GM18867 (cell line): Measurements from ENCODE around the gene FARP1.
"Not testable (repeated sequence)": the region's sequence is repeated elsewhere in the genome, so short reads cannot be mapped to it uniquely, and the experiment has no call there.

ENCODE experiments used
- ATAC-seq: cut with Tn5 transposase; IDR thresholded peaks from one replicate; pipeline ENCODE4 v1.9.1; 2021; ENCODE audit warnings: mild to moderate bottlenecking, moderate library complexity; ENCODE audit not compliant: unreplicated experiment

FARP1 gene

GRCh38 chr13:98258226-98258625 lies 115.3 kb downstream of the FARP1 start:
- no peak for ATAC-seq

- ATAC-seq, result no peak
These were observed 117.7 kb downstream of the FARP1 start for GRCh38 chr13:98260357-98261164.

GRCh38 chr13:98261165-98261702 lies 118.3 kb downstream of the FARP1 start:
- ATAC-seq, result no peak

- no peak for ATAC-seq
These were observed 119.4 kb downstream of the FARP1 start for GRCh38 chr13:98262292-98262691.

- no peak for ATAC-seq
These were observed 120.9 kb downstream of the FARP1 start for GRCh38 chr13:98263841-98264240.

GRCh38 chr13:98264877-98265276 lies 122.0 kb downstream of the FARP1 start:
- ATAC-seq, result no peak

GRCh38 chr13:98265692-98266551 lies 123.0 kb downstream of the FARP1 start:
- ATAC-seq, result no peak

- peak; percentile 89 for ATAC-seq
These were observed 124.4 kb downstream of the FARP1 start for GRCh38 chr13:98267080-98267912.

- ATAC-seq, result no peak
These were observed 126.5 kb downstream of the FARP1 start for GRCh38 chr13:98269386-98269785.

- ATAC-seq, result no peak
These were observed 127.9 kb downstream of the FARP1 start for GRCh38 chr13:98270819-98271218.

GRCh38 chr13:98271646-98272045 lies 128.8 kb downstream of the FARP1 start:
- not testable (repeated sequence) for ATAC-seq

GRCh38 chr13:98272549-98272948 lies 129.7 kb downstream of the FARP1 start:
- no peak for ATAC-seq

GRCh38 chr13:98273067-98273823 lies 130.4 kb downstream of the FARP1 start:
- no peak for ATAC-seq

GRCh38 chr13:98273824-98274742 lies 131.2 kb downstream of the FARP1 start:
- no peak for ATAC-seq

- no peak for ATAC-seq
These were observed 132.1 kb downstream of the FARP1 start for GRCh38 chr13:98274921-98275487.

- no peak for ATAC-seq
These were observed 132.8 kb downstream of the FARP1 start for GRCh38 chr13:98275681-98276171.

- no peak for ATAC-seq
These were observed 133.6 kb downstream of the FARP1 start for GRCh38 chr13:98276486-98276885.

- ATAC-seq, result no peak
These were observed 135.3 kb downstream of the FARP1 start for GRCh38 chr13:98278068-98278724.
